A549 (cell line): ENCODE measurements around the gene CRYZ. TPM values are rescaled to one million over a fixed set of nuclear protein-coding genes. Genes with fewer than 3 reads are reported as not detected.
A peak's percentile ranks its signal among the peaks of the same experiment; 100 is the strongest.
"Not testable (repeated sequence)": the region's sequence is repeated elsewhere in the genome, so short reads cannot be mapped to it uniquely, and the experiment has no call there.

Experiments used
- ATAC-seq, 2 experiments: fragments of 200-7000 bp in 1 of 2; fragments of >200 bp in 1 of 2; cut with Nextera tagmentation in 1 of 2; cut with Tn5 transposase in 1 of 2; 3 replicates each; pipeline versions ENCODE4 v1.8.0 to v1.9.1; 2018 to 2020; ENCODE audit warnings: mild to moderate bottlenecking in 1 of 2, moderate library complexity in 1 of 2
- CTCF ChIA-PET: fragments of 300-600 bp; sonication (Branson Sonifier 250); formaldehyde crosslinking; extraction: SDS; loops from one replicate; lab custom pipeline; 2021; ENCODE audit warnings: antibody characterized with exemption, inconsistent platforms; lab: Yijun Ruan, JAX
- POLR2A ChIA-PET: fragments of 350-600 bp; formaldehyde crosslinking; extraction: SDS; loops from one replicate; lab custom pipeline; 2021; ENCODE audit warnings: antibody characterized with exemption, inconsistent platforms; lab: Yijun Ruan, JAX
- DNase-seq, 2 experiments: peaks; one replicate each; pipeline versions ENCODE4 v3.0.0 to v3.0.0-alpha.2; 2011 to 2016; ENCODE audit warnings: low read depth in 1 of 2, low spot score in 1 of 2
- FAIRE-seq: peaks from 2 replicates; lab custom pipeline; 2011; peaks lifted over from hg19 to GRCh38; lab: Jason Lieb, UNC
- H3K27ac ChIP-seq, 2 experiments: fragments of >200 bp; sonication (Bioruptor Twin); formaldehyde crosslinking; 3 replicates each; pipeline ENCODE4 v1.5.1; 2016 to 2017
- H3K4me1 ChIP-seq: fragments of >200 bp; sonication (Bioruptor Twin); formaldehyde crosslinking; 3 replicates; pipeline ENCODE4 v1.6.1; 2016
- H3K4me2 ChIP-seq: fragments of >200 bp; sonication (Bioruptor Twin); formaldehyde crosslinking; 3 replicates; pipeline ENCODE4 v1.6.1; 2016
- H3K4me3 ChIP-seq: fragments of >200 bp; sonication (Bioruptor Twin); formaldehyde crosslinking; 3 replicates; pipeline ENCODE4 v1.5.1; 2016
- H3K9me3 ChIP-seq: fragments of >200 bp; sonication (Bioruptor Twin); formaldehyde crosslinking; 3 replicates; pipeline ENCODE4 v1.6.1; 2016
- BHLHE40 ChIP-seq: IDR thresholded peaks from 2 replicates; pipeline ENCODE4 v1.6.1; 2012; ENCODE audit warnings: low read depth, low read length, inconsistent platforms
- CBX2 ChIP-seq: fragments of 200-600 bp; sonication (generic); IDR thresholded peaks from 2 replicates; pipeline ENCODE4 v1.6.1; 2016; ENCODE audit warnings: low read depth, mild to moderate bottlenecking, borderline replicate concordance
- CHD4 ChIP-seq: fragments of 200-600 bp; sonication (generic); IDR thresholded peaks from 2 replicates; pipeline ENCODE4 v1.6.1; 2016; ENCODE audit warnings: antibody characterized with exemption, mild to moderate bottlenecking, borderline replicate concordance
- ESRRA ChIP-seq: fragments of 150-350 bp; IDR thresholded peaks from 2 replicates; pipeline ENCODE4 v1.6.1; 2014; ENCODE audit warnings: mild to moderate bottlenecking, low read length, borderline replicate concordance
- FOSL2 ChIP-seq, 2 experiments: fragments of 450-650 bp in 1 of 2; fragments of >200 bp in 1 of 2; sonication (Bioruptor Twin) in 1 of 2; formaldehyde crosslinking; IDR thresholded peaks; 2 replicates each; pipeline versions ENCODE4 v1.5.0 to v1.6.1; 2016 to 2020; ENCODE audit warnings: mild to moderate bottlenecking in 1 of 2, moderate library complexity in 1 of 2
- FOXS1 ChIP-seq: fragments of 250-450 bp; sonication (Bioruptor Pico); IDR thresholded peaks from 2 replicates; pipeline ENCODE4 v1.5.0; 2020; ENCODE audit warnings: mild to moderate bottlenecking, moderate library complexity
- GATA3 ChIP-seq: IDR thresholded peaks from 2 replicates; pipeline ENCODE4 v1.6.1; 2012; ENCODE audit warnings: borderline replicate concordance
- HOXB13 ChIP-seq: fragments of 250-450 bp; sonication (Bioruptor Pico); IDR thresholded peaks from 2 replicates; pipeline ENCODE4 v1.5.0; 2020; ENCODE audit warnings: low read depth, mild to moderate bottlenecking, moderate library complexity
- KDM5A ChIP-seq: fragments of 200-600 bp; sonication (generic); IDR thresholded peaks from 2 replicates; pipeline ENCODE4 v1.6.1; 2016; ENCODE audit warnings: antibody characterized with exemption, mild to moderate bottlenecking
- PHF8 ChIP-seq: fragments of 200-600 bp; sonication (generic); IDR thresholded peaks from 2 replicates; pipeline ENCODE4 v1.6.1; 2016; ENCODE audit warnings: low read depth, mild to moderate bottlenecking, antibody characterized with exemption, moderate library complexity, borderline replicate concordance
- RAD21 ChIP-seq, 2 experiments: fragments of >200 bp in 1 of 2; sonication (Bioruptor Twin) in 1 of 2; formaldehyde crosslinking in 1 of 2; IDR thresholded peaks in 1 of 2; conservative IDR thresholded peaks in 1 of 2; 2 replicates in 1 of 2; 3 replicates in 1 of 2; pipeline ENCODE4 v1.6.1; 2012 to 2018; ENCODE audit warnings: inconsistent platforms in 1 of 2
- RFX5 ChIP-seq: fragments of 450-650 bp; IDR thresholded peaks from 2 replicates; pipeline ENCODE4 v1.7.1; 2014; ENCODE audit warnings: antibody characterized with exemption, mild to moderate bottlenecking, moderate library complexity
- SMC3 ChIP-seq: fragments of >200 bp; sonication (Bioruptor Twin); formaldehyde crosslinking; IDR thresholded peaks from 3 replicates; pipeline ENCODE4 v1.6.1; 2018; ENCODE audit warnings: inconsistent platforms
- ZSCAN20 ChIP-seq: fragments of 250-450 bp; sonication (Bioruptor Pico); IDR thresholded peaks from 2 replicates; pipeline ENCODE4 v1.8.0; 2022; ENCODE audit warnings: mild to moderate bottlenecking, moderate library complexity
- WGBS: methylation state at CpG from one replicate; pipeline ENCODE4 v1.1.6; 2017; ENCODE audit errors: missing lambda C conversion rate; 5-methylcytosine and 5-hydroxymethylcytosine counted together
- polyA plus RNA-seq, 4 experiments: library from polyadenylated mRNA; depleted of rRNA in 3 of 4; stranded (reverse); fragments of >200 nt; fragmentation: RNase III in 1 of 4; extraction: RNeasy Plus Mini Kit Qiagen cat#74134 plus additional on column Dnase treatment in 1 of 4; gene quantifications; 2 replicates in 3 of 4; 3 replicates in 1 of 4; pipeline ENCODE4 v1.2.3, GENCODE V29; 2011 to 2017
- TF ChIP-seq, protein P1 (sequence below): fragments of >200 bp; sonication (Bioruptor Twin); formaldehyde crosslinking; IDR thresholded peaks from 2 replicates; pipeline ENCODE4 v1.6.1; 2016
- TF ChIP-seq, protein P2 (sequence below): IDR thresholded peaks from 2 replicates; pipeline ENCODE4 v1.6.1; 2012
- TF ChIP-seq, protein P3 (sequence below): IDR thresholded peaks from 2 replicates; pipeline ENCODE4 v1.6.1; 2012
- TF ChIP-seq, protein P4 (sequence below): fragments of >200 bp; sonication (Bioruptor Twin); formaldehyde crosslinking; IDR thresholded peaks from 3 replicates; pipeline ENCODE4 v1.5.1; 2016
- TF ChIP-seq, protein P5 (sequence below): fragments of 200-600 bp; sonication (generic); IDR thresholded peaks from 2 replicates; pipeline ENCODE4 v1.6.1; 2016; ENCODE audit warnings: antibody characterized with exemption, mild to moderate bottlenecking, moderate library complexity
- TF ChIP-seq, protein P6 (sequence below): fragments of 250-450 bp; sonication (Bioruptor Pico); IDR thresholded peaks from 2 replicates; pipeline ENCODE4 v1.5.0; 2021; ENCODE audit warnings: mild to moderate bottlenecking, moderate library complexity, borderline replicate concordance

CRYZ gene
- polyA plus RNA-seq, 2 of the 4 experiments (the other 2 are of a cell fraction): 99.1 to 159 TPM

DNA sequence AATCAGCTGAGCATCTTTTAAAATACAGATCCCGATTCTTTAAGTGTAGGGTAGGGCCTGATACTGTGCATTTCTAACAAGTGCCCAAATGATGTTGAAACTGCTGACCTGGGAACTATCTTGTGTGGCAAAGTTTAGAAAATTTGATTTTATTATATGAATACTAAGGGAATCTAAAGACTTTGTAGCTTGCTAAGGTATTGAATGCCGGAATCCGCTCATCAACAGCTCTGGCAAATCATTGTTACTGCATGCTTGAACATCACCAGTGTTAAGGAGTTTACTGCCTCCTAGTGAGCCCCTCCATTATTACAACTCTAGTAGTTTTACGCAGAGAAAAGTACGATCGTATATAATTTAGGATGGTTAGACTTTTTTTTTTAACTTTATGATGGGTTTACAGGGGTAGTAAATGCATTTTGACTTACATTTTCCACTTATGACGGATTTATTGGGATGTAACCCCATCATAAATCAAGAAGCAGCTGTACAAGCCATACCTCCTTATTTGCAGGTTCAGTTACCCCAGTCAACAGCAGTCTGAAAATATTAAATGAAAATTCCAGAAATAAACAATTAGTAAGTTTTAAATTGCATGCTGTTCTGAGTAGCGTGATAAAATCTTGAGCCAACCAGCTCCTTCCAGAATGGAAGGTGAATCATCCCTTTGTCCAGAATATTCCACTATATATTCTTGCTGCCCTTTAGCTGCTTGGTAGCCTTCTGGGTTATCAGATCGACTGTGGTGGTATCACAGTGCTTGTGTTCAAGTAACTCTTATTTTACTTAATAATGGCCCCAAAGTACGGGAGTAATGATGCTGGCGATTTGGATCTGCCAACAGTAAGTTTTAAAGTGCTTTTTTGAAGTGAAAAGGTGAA lies 994 bp upstream of the CRYZ start:
- peak; percentile 26 to 73 for DNase-seq
- H3K9me3 ChIP-seq: peaks cover 3% of the 10 kb centered on the region; the same call in 1 of the 3 replicates
- POLR2A ChIA-PET: no interaction called here
- FAIRE-seq: no peak
- H3K27ac ChIP-seq: peak overlapping the region; percentile 84 to 94
- H3K4me3 ChIP-seq: peak overlapping the region; percentile 66
- peak; percentile 35 to 64; a peak in 4 of 6 replicates for ATAC-seq
- CTCF ChIA-PET: interaction anchor here (0.8 to 2.3 kb wide), 11 partner anchors 9 to 263 kb away, joined by 3 to 13 read pairs (median 4); no protein-coding TSS in a partner anchor
- TF ChIP-seq FOXS1 (CRISPR knock-in tag) (no peak), RAD21 (conservative IDR thresholded peaks at IDR 0.05 in 1 of 2, IDR thresholded peaks at IDR 0.05 in 1 of 2) (peak; percentile 54 to 63), GATA3 (no peak), SMC3 (peak; percentile 44; the same call in 1 of the 3 replicates), ZSCAN20 (CRISPR knock-in tag) (no peak), FOSL2 (IDR thresholded peaks at IDR 0.05) (no peak), FOSL2 (CRISPR knock-in tag; IDR thresholded peaks at IDR 0.05) (no peak), HOXB13 (CRISPR knock-in tag) (no peak), BHLHE40 (no peak), ESRRA (no peak), PHF8 (no peak), KDM5A (no peak), CBX2 (no peak), CHD4 (no peak), RFX5 (no peak)
- TF ChIP-seq, protein P1, sequence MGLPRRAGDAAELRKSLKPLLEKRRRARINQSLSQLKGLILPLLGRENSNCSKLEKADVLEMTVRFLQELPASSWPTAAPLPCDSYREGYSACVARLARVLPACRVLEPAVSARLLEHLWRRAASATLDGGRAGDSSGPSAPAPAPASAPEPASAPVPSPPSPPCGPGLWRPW: no peak
- TF ChIP-seq, protein P2, sequence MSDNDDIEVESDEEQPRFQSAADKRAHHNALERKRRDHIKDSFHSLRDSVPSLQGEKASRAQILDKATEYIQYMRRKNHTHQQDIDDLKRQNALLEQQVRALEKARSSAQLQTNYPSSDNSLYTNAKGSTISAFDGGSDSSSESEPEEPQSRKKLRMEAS: no peak
- TF ChIP-seq, protein P3, sequence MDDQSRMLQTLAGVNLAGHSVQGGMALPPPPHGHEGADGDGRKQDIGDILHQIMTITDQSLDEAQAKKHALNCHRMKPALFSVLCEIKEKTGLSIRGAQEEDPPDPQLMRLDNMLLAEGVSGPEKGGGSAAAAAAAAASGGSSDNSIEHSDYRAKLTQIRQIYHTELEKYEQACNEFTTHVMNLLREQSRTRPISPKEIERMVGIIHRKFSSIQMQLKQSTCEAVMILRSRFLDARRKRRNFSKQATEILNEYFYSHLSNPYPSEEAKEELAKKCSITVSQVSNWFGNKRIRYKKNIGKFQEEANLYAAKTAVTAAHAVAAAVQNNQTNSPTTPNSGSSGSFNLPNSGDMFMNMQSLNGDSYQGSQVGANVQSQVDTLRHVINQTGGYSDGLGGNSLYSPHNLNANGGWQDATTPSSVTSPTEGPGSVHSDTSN: no peak
- TF ChIP-seq, protein P4, sequence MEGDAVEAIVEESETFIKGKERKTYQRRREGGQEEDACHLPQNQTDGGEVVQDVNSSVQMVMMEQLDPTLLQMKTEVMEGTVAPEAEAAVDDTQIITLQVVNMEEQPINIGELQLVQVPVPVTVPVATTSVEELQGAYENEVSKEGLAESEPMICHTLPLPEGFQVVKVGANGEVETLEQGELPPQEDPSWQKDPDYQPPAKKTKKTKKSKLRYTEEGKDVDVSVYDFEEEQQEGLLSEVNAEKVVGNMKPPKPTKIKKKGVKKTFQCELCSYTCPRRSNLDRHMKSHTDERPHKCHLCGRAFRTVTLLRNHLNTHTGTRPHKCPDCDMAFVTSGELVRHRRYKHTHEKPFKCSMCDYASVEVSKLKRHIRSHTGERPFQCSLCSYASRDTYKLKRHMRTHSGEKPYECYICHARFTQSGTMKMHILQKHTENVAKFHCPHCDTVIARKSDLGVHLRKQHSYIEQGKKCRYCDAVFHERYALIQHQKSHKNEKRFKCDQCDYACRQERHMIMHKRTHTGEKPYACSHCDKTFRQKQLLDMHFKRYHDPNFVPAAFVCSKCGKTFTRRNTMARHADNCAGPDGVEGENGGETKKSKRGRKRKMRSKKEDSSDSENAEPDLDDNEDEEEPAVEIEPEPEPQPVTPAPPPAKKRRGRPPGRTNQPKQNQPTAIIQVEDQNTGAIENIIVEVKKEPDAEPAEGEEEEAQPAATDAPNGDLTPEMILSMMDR: peak; percentile 60
- TF ChIP-seq, protein P5, sequence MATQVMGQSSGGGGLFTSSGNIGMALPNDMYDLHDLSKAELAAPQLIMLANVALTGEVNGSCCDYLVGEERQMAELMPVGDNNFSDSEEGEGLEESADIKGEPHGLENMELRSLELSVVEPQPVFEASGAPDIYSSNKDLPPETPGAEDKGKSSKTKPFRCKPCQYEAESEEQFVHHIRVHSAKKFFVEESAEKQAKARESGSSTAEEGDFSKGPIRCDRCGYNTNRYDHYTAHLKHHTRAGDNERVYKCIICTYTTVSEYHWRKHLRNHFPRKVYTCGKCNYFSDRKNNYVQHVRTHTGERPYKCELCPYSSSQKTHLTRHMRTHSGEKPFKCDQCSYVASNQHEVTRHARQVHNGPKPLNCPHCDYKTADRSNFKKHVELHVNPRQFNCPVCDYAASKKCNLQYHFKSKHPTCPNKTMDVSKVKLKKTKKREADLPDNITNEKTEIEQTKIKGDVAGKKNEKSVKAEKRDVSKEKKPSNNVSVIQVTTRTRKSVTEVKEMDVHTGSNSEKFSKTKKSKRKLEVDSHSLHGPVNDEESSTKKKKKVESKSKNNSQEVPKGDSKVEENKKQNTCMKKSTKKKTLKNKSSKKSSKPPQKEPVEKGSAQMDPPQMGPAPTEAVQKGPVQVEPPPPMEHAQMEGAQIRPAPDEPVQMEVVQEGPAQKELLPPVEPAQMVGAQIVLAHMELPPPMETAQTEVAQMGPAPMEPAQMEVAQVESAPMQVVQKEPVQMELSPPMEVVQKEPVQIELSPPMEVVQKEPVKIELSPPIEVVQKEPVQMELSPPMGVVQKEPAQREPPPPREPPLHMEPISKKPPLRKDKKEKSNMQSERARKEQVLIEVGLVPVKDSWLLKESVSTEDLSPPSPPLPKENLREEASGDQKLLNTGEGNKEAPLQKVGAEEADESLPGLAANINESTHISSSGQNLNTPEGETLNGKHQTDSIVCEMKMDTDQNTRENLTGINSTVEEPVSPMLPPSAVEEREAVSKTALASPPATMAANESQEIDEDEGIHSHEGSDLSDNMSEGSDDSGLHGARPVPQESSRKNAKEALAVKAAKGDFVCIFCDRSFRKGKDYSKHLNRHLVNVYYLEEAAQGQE: no peak
- TF ChIP-seq, protein P6, sequence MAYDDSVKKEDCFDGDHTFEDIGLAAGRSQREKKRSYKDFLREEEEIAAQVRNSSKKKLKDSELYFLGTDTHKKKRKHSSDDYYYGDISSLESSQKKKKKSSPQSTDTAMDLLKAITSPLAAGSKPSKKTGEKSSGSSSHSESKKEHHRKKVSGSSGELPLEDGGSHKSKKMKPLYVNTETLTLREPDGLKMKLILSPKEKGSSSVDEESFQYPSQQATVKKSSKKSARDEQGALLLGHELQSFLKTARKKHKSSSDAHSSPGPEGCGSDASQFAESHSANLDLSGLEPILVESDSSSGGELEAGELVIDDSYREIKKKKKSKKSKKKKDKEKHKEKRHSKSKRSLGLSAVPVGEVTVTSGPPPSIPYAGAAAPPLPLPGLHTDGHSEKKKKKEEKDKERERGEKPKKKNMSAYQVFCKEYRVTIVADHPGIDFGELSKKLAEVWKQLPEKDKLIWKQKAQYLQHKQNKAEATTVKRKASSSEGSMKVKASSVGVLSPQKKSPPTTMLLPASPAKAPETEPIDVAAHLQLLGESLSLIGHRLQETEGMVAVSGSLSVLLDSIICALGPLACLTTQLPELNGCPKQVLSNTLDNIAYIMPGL (CRISPR knock-in tag): no peak
- WGBS: 15% methylated on average over 11 of the region's 11 CpGs
- peak overlapping the region; percentile 93 for H3K4me2 ChIP-seq
- H3K4me1 ChIP-seq: peaks cover 28% of the 10 kb centered on the region

DNA sequence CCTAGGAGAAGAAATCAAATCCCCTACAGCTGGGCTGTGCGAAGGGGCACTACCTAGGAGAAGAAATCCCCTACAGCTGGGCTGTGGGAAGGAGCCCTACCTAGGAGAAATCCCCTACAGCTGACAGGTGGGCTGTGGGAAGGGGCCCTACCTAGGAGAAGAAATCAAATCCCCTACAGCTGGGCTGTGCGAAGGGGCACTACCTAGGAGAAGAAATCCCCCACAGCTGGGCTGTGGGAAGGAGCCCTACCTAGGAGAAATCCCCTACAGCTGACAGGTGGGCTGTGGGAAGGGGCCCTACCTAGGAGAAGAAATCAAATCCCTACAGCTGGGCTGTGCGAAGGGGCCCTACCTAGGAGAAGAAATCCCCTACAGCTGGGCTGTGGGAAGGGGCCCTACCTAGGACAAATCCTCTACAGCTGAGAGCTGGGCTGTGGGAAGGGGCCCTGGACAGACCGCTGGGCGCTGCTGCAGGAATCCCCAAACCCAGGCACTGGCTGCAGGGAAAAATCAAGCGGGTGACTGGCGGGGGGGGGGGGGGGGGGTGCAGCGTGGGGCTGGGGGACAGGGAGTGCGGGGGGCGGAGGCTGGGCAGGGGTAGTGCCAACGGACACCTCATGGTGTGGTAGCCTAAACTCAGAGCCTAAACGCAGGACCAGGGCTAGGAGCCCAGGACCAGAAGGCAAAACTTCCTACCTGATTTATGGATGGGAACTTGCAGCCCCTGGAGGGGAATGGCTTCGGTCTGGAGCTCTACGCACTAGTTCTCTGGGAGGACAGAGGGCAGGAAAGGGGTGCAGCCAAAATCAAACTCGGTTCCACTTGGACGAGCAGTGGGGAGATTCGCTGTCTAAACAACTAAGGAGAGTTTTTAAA lies 541 bp downstream of the CRYZ start:
- WGBS: 3% methylated on average over 9 of the region's 17 CpGs
- ATAC-seq (peak; percentile 59 to 68), DNase-seq (peak in 1 of 2 experiments; percentile 8)
- POLR2A ChIA-PET: interaction anchor here (0.6 kb wide), 1 partner anchor 219 kb away, joined by 5 read pairs; no protein-coding TSS in a partner anchor
- Histone ChIP-seq H3K4me2 (peak overlapping the region; percentile 96), H3K9me3 (peaks cover 10% of the 10 kb centered on the region), H3K4me1 (peaks cover 28% of the 10 kb centered on the region), H3K4me3 (peak overlapping the region; percentile 66), H3K27ac (peak overlapping the region; percentile 84 to 94)
- not testable (repeated sequence) for FAIRE-seq
- CTCF ChIA-PET: interaction anchor here (1.0 to 2.3 kb wide), 4 partner anchors 10 to 157 kb away, joined by 3 to 13 read pairs (median 9); no protein-coding TSS in a partner anchor
